Loucy (cell line): ENCODE data around the gene KLF8.

ENCODE experiments used
- CTCF ChIP-seq: fragments of 200-600 bp; sonication (generic); conservative IDR thresholded peaks from 2 replicates; pipeline ENCODE4 v1.5.1; 2014; ENCODE audit warnings: mild to moderate bottlenecking, antibody characterized with exemption, low read length
- EZH2phosphoT487 ChIP-seq: fragments of 200-600 bp; IDR thresholded peaks from 2 replicates; pipeline ENCODE4 v1.6.1; 2018; ENCODE audit warnings: antibody characterized with exemption, mild to moderate bottlenecking, moderate library complexity, borderline replicate concordance

- TF ChIP-seq CTCF: no peak
- TF ChIP-seq EZH2phosphoT487: no peak
These were observed 78.4 kb downstream of the KLF8 start for GRCh38 chrX:56310581-56310980.
